ENCODE data around the gene MC4R. TPM values are rescaled to one million over a fixed set of nuclear protein-coding genes. Genes with fewer than 3 reads are reported as not detected.

Gene MC4R
- total RNA-seq, 1 experiment from 2014 or later = not detected

GRCh38 chr18:60383893-60384292, 11.3 kb upstream of the MC4R start:
- intact Hi-C loops (cut with micrococcal nuclease; ENCODE audit: unreplicated experiment) = no loop called here
- BruUV-seq (replicated peaks) = no TSS peak
- no peaks in the 10 kb centered on the region for H3K4me1 Mint-ChIP-seq (ENCODE audit: low read depth, unreplicated experiment)
- H3K36me3 Mint-ChIP-seq (ENCODE audit: insufficient read depth, unreplicated experiment) = no peaks in the 10 kb centered on the region
- no peaks in the 10 kb centered on the region for H3K9me3 Mint-ChIP-seq (ENCODE audit: low read depth, unreplicated experiment)
- CTCF ChIA-PET = interaction anchor here (1.0 kb wide), 1 partner anchor 73 kb away, joined by 3 read pairs; no protein-coding TSS in a partner anchor
- H3K27me3 Mint-ChIP-seq (ENCODE audit: unreplicated experiment) = no peaks in the 10 kb centered on the region
- H3K4me3 Mint-ChIP-seq (ENCODE audit: low read depth, unreplicated experiment) = no peak overlapping the region
- no peak for DNase-seq
- no peak for TF ChIP-seq CTCF (IDR thresholded peaks at IDR 0.05; ENCODE audit: unreplicated experiment)
- no peak overlapping the region for H3K27ac Mint-ChIP-seq (ENCODE audit: unreplicated experiment)

- H3K36me3 Mint-ChIP-seq (ENCODE audit: insufficient read depth, unreplicated experiment) = no peaks in the 10 kb centered on the region
- H3K4me1 Mint-ChIP-seq (ENCODE audit: low read depth, unreplicated experiment) = no peaks in the 10 kb centered on the region
- CTCF ChIA-PET = no interaction called here
- no TSS peak for BruUV-seq (replicated peaks)
- intact Hi-C loops (cut with micrococcal nuclease; ENCODE audit: unreplicated experiment) = no loop called here
- H3K9me3 Mint-ChIP-seq (ENCODE audit: low read depth, unreplicated experiment) = no peaks in the 10 kb centered on the region
- no peaks in the 10 kb centered on the region for H3K27me3 Mint-ChIP-seq (ENCODE audit: unreplicated experiment)
- DNase-seq = no peak
- no peak overlapping the region for H3K4me3 Mint-ChIP-seq (ENCODE audit: low read depth, unreplicated experiment)
- TF ChIP-seq CTCF (IDR thresholded peaks at IDR 0.05; ENCODE audit: unreplicated experiment) = no peak
- H3K27ac Mint-ChIP-seq (ENCODE audit: unreplicated experiment) = no peak overlapping the region
These were observed 5.3 kb upstream of the MC4R start for GRCh38 chr18:60377778-60378469.

- DNase-seq = no peak
- H3K27me3 Mint-ChIP-seq (ENCODE audit: unreplicated experiment) = no peaks in the 10 kb centered on the region
- CTCF ChIA-PET = no interaction called here
- BruUV-seq (replicated peaks) = no TSS peak
- intact Hi-C loops (cut with micrococcal nuclease; ENCODE audit: unreplicated experiment) = no loop called here
- H3K9me3 Mint-ChIP-seq (ENCODE audit: low read depth, unreplicated experiment) = no peaks in the 10 kb centered on the region
- TF ChIP-seq CTCF (IDR thresholded peaks at IDR 0.05; ENCODE audit: unreplicated experiment) = no peak
- H3K4me1 Mint-ChIP-seq (ENCODE audit: low read depth, unreplicated experiment) = no peaks in the 10 kb centered on the region
- H3K36me3 Mint-ChIP-seq (ENCODE audit: insufficient read depth, unreplicated experiment) = no peaks in the 10 kb centered on the region
- peak overlapping the region; percentile 23 for H3K4me3 Mint-ChIP-seq (ENCODE audit: low read depth, unreplicated experiment)
- no peak overlapping the region for H3K27ac Mint-ChIP-seq (ENCODE audit: unreplicated experiment)
These were observed 443 bp downstream of the MC4R start for GRCh38 chr18:60372132-60372531.

- H3K9me3 Mint-ChIP-seq (ENCODE audit: low read depth, unreplicated experiment) = no peaks in the 10 kb centered on the region
- intact Hi-C loops (cut with micrococcal nuclease; ENCODE audit: unreplicated experiment) = no loop called here
- H3K36me3 Mint-ChIP-seq (ENCODE audit: insufficient read depth, unreplicated experiment) = no peaks in the 10 kb centered on the region
- no peak for TF ChIP-seq CTCF (IDR thresholded peaks at IDR 0.05; ENCODE audit: unreplicated experiment)
- CTCF ChIA-PET = no interaction called here
- H3K4me1 Mint-ChIP-seq (ENCODE audit: low read depth, unreplicated experiment) = no peaks in the 10 kb centered on the region
- no peak overlapping the region for H3K27ac Mint-ChIP-seq (ENCODE audit: unreplicated experiment)
- H3K27me3 Mint-ChIP-seq (ENCODE audit: unreplicated experiment) = no peaks in the 10 kb centered on the region
- DNase-seq = no peak
- H3K4me3 Mint-ChIP-seq (ENCODE audit: low read depth, unreplicated experiment) = no peak overlapping the region
- BruUV-seq (replicated peaks) = no TSS peak
These were observed 14.1 kb downstream of the MC4R start for GRCh38 chr18:60358516-60358915.

All from Calu3 (cell line).